ENCODE results near the gene SMYD5. TPM values are rescaled to one million over a fixed set of nuclear protein-coding genes. Genes with fewer than 3 reads are reported as not detected.

SMYD5 gene
- total RNA-seq, 4 donors from 2014 or later, result 10.6 to 21.0 (median 15.5) TPM

DNA sequence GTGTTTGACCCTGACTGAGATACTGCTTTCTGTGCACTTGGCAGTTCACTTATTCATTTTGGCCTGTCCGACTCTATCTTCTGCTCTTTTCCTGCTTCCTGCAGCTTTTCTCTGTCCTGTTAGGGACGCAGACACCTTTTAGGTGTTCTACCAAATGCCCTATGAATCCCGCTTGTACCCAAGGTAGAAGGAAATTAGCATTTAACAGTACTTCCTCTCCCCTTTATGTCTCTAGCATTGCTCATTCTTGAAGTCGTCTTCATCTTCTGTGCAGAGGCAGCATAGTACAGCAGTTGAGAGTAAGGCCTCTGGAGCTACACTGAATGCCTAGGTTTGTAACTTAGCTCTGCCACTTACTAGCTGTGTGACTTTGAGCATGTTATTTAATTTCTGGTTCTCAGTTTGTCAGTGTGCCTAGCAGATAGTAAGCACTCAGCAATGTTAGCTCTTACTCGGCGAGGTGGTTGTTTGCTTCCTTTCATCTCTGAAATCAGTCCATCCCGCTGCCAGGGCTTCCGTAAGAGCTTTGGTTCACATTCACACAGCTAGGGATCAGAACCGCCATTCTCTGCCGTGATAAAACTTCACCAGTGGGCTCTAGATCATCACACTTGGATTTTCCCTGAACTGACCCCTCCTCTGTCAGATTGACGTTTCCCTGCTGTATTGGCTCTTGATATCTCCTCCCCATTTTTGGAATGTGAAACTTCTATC lies 21.4 kb downstream of the SMYD5 start:
- no peak for TF ChIP-seq POLR2AphosphoS5 (IDR thresholded peaks at IDR 0.05)
- no peak for TF ChIP-seq EP300 (IDR thresholded peaks at IDR 0.05)
- TF ChIP-seq, protein P1, sequence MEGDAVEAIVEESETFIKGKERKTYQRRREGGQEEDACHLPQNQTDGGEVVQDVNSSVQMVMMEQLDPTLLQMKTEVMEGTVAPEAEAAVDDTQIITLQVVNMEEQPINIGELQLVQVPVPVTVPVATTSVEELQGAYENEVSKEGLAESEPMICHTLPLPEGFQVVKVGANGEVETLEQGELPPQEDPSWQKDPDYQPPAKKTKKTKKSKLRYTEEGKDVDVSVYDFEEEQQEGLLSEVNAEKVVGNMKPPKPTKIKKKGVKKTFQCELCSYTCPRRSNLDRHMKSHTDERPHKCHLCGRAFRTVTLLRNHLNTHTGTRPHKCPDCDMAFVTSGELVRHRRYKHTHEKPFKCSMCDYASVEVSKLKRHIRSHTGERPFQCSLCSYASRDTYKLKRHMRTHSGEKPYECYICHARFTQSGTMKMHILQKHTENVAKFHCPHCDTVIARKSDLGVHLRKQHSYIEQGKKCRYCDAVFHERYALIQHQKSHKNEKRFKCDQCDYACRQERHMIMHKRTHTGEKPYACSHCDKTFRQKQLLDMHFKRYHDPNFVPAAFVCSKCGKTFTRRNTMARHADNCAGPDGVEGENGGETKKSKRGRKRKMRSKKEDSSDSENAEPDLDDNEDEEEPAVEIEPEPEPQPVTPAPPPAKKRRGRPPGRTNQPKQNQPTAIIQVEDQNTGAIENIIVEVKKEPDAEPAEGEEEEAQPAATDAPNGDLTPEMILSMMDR (IDR thresholded peaks at IDR 0.05), result no peak
- TF ChIP-seq POLR2A (IDR thresholded peaks at IDR 0.05), result no peak
- peaks cover 0 to 26% of the 10 kb centered on the region in 2 donors for H3K36me3 ChIP-seq
- H3K9me3 ChIP-seq, result no peaks in the 10 kb centered on the region
- peak overlapping the region; percentile 53 to 86 for H3K4me3 ChIP-seq
- H3K27me3 ChIP-seq, result no peaks in the 10 kb centered on the region
- H3K27ac ChIP-seq, result peak overlapping the region in 1 of 4 donors; percentile 89
- 0 to 65% methylated on average over 1 to 11 of the region's 11 CpGs for WGBS, 2 donors (ENCODE audit: low coverage in 1 of 2)
- peaks cover 0 to 57% (median 15%) of the 10 kb centered on the region in 3 donors for H3K4me1 ChIP-seq
- no peak for ATAC-seq

DNA sequence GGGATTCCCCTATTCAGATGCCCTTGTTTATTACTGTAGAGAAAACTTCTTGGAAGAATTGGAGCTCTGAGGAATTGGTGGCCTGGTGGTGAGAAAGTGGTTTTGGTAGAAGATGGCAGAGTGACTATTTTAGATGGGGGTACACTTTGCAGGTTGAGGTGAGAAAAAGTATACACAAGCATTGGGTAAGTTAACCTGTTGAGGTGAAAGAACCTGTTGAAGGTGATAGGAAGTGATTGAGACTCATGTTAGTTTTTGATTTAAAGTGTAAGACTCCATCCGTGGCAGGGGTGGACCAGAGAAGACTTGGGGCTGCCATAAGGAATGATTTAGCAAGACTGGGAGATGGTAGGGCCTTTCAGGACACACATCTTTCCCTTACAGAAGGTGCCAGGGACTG lies 23.1 kb downstream of the SMYD5 start:
- whole genome bisulfite sequencing, 2 donors (ENCODE audit: low coverage in 1 of 2), result 44 to 64% methylated on average over 1 of the region's 1 CpG
- no peaks in the 10 kb centered on the region for H3K27me3 ChIP-seq
- no peak overlapping the region for H3K4me3 ChIP-seq
- ATAC-seq, result no peak
- H3K36me3 ChIP-seq, result peaks cover 0 to 42% of the 10 kb centered on the region in 2 donors
- TF ChIP-seq POLR2A (IDR thresholded peaks at IDR 0.05) (no peak), POLR2AphosphoS5 (IDR thresholded peaks at IDR 0.05) (no peak), EP300 (IDR thresholded peaks at IDR 0.05) (no peak)
- TF ChIP-seq, protein P1 (IDR thresholded peaks at IDR 0.05), result no peak
- H3K9me3 ChIP-seq, result no peaks in the 10 kb centered on the region
- H3K27ac ChIP-seq, result no peak overlapping the region
- peaks cover 0 to 56% (median 15%) of the 10 kb centered on the region in 3 donors for H3K4me1 ChIP-seq

DNA sequence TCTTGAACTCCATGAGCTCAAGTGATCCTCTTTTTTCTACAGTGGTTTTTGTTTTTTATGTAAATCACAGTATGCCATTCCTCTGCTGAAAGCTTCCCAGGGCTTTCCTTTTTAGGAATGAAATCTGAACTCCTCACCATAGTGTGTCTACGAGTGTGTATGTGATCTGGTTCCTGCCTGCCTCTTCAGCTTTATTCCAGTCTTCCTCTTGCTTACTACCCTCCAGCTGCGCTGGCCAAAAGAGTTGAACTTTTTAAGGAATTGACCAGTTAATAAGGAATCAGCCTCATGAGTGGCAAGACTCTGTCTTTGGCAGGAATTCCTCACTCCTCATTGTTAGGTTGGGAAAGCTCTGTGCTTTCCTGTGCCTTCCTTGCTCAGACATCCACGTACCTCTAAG lies 24.1 kb downstream of the SMYD5 start:
- TF ChIP-seq POLR2A (IDR thresholded peaks at IDR 0.05) (no peak), EP300 (IDR thresholded peaks at IDR 0.05) (no peak), POLR2AphosphoS5 (IDR thresholded peaks at IDR 0.05) (no peak)
- TF ChIP-seq, protein P1 (IDR thresholded peaks at IDR 0.05), result no peak
- H3K27me3 ChIP-seq, result no peaks in the 10 kb centered on the region
- H3K9me3 ChIP-seq, result no peaks in the 10 kb centered on the region
- H3K4me3 ChIP-seq, result no peak overlapping the region
- peaks cover 0 to 52% of the 10 kb centered on the region in 2 donors for H3K36me3 ChIP-seq
- peaks cover 0 to 51% (median 12%) of the 10 kb centered on the region in 3 donors for H3K4me1 ChIP-seq
- ATAC-seq, result no peak
- no peak overlapping the region for H3K27ac ChIP-seq
- WGBS, 2 donors (ENCODE audit: low coverage in 1 of 2), result 40 to 44% methylated on average over 1 to 2 of the region's 3 CpGs

DNA sequence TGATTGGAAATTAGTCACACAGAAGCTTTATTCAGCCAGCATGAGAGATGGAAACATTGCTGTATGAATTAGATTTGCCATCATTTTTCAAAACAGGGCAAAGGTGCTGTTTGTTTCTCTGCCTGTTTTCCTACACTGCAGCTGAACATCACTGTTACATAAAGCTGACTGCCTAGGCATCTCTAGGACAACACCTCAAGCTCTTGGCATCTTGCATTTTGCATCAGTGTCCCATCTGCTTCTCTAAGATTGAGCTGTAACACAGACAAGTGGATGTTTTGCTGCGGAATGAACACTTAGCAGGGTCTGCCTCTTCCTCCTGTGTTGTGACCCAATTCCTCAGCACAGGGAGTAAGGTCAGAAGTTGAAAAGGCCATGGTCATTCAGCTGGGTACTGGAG lies 24.9 kb downstream of the SMYD5 start:
- Histone ChIP-seq H3K9me3 (no peaks in the 10 kb centered on the region), H3K36me3 (peaks cover 0 to 61% of the 10 kb centered on the region in 2 donors)
- 80 to 100% methylated on average over 1 of the region's 1 CpG for WGBS, 2 donors (ENCODE audit: low coverage in 1 of 2)

More for the DNA sequence above, 24.9 kb downstream of the SMYD5 start:
- Histone ChIP-seq H3K27me3 (no peaks in the 10 kb centered on the region), H3K27ac (no peak overlapping the region), H3K4me3 (no peak overlapping the region), H3K4me1 (peaks cover 0 to 51% (median 12%) of the 10 kb centered on the region in 3 donors)
- TF ChIP-seq POLR2A (IDR thresholded peaks at IDR 0.05) (no peak), EP300 (IDR thresholded peaks at IDR 0.05) (no peak), POLR2AphosphoS5 (IDR thresholded peaks at IDR 0.05) (no peak)
- TF ChIP-seq, protein P1 (IDR thresholded peaks at IDR 0.05), result no peak
- ATAC-seq, result no peak
